HG03442 (cell line): ENCODE results near the gene ANKRD30B.
"Not testable (repeated sequence)": the region's sequence is repeated elsewhere in the genome, so short reads cannot be mapped to it uniquely, and the experiment has no call there.

Experiments used
- ATAC-seq: cut with Tn5 transposase; IDR thresholded peaks from one replicate; pipeline ENCODE4 v1.9.1; 2021; ENCODE audit warnings: mild to moderate bottlenecking, moderate library complexity; ENCODE audit not compliant: unreplicated experiment

Gene ANKRD30B

GRCh38 chr18:14747513-14748474 lies at the start of gene ANKRD30B:
Gene ANKRD30B (plus strand): TSS chr18:14748172. CDS start chr18:14748420, 248 bp downstream.
- no peak for ATAC-seq

GRCh38 chr18:14701286-14702040 lies 46.5 kb upstream of the ANKRD30B start:
- not testable (repeated sequence) for ATAC-seq

- ATAC-seq: not testable (repeated sequence)
Observed at GRCh38 chr18:14709761-14710160, 38.2 kb upstream of the ANKRD30B start.

- ATAC-seq: not testable (repeated sequence)
Observed at GRCh38 chr18:14721569-14721968, 26.4 kb upstream of the ANKRD30B start.

GRCh38 chr18:14739056-14739455 lies 8.9 kb upstream of the ANKRD30B start:
- ATAC-seq: not testable (repeated sequence)

- no peak for ATAC-seq
Observed at GRCh38 chr18:14746897-14747296, 1.1 kb upstream of the ANKRD30B start.

- ATAC-seq: no peak
Observed at GRCh38 chr18:14748496-14748895, 524 bp downstream of the ANKRD30B start.

- ATAC-seq: not testable (repeated sequence)
Observed at GRCh38 chr18:14763566-14763965, 15.6 kb downstream of the ANKRD30B start.

- no peak for ATAC-seq
Observed at GRCh38 chr18:14767474-14767873, 19.5 kb downstream of the ANKRD30B start.

GRCh38 chr18:14768241-14768640 lies 20.3 kb downstream of the ANKRD30B start:
- ATAC-seq: no peak

GRCh38 chr18:14769381-14769780 lies 21.4 kb downstream of the ANKRD30B start:
- no peak for ATAC-seq

- no peak for ATAC-seq
Observed at GRCh38 chr18:14776801-14777200, 28.8 kb downstream of the ANKRD30B start.

- ATAC-seq: no peak
Observed at GRCh38 chr18:14781671-14782070, 33.7 kb downstream of the ANKRD30B start.

- ATAC-seq: no peak
Observed at GRCh38 chr18:14784133-14784532, 36.2 kb downstream of the ANKRD30B start.

GRCh38 chr18:14796876-14797275 lies 48.9 kb downstream of the ANKRD30B start:
- ATAC-seq: not testable (repeated sequence)

- ATAC-seq: not testable (repeated sequence)
Observed at GRCh38 chr18:14797969-14798764, 50.2 kb downstream of the ANKRD30B start.

GRCh38 chr18:14811081-14811480 lies 63.1 kb downstream of the ANKRD30B start:
- not testable (repeated sequence) for ATAC-seq

- ATAC-seq: not testable (repeated sequence)
Observed at GRCh38 chr18:14826972-14827632, 79.1 kb downstream of the ANKRD30B start.

GRCh38 chr18:14841607-14842006 lies 93.6 kb downstream of the ANKRD30B start:
- ATAC-seq: not testable (repeated sequence)

- not testable (repeated sequence) for ATAC-seq
Observed at GRCh38 chr18:14851533-14851932, 103.6 kb downstream of the ANKRD30B start.
